HG03521 (cell line): ENCODE data around the gene PSMA1.
"Not testable (repeated sequence)": the region's sequence is repeated elsewhere in the genome, so short reads cannot be mapped to it uniquely, and the experiment has no call there.

Experiments used
- ATAC-seq: cut with Tn5 transposase; IDR thresholded peaks from one replicate; pipeline ENCODE4 v1.9.1; 2021; ENCODE audit warnings: mild to moderate bottlenecking, moderate library complexity; ENCODE audit not compliant: unreplicated experiment

Gene PSMA1

GRCh38 chr11:14519917-14520746 lies at the start of gene PSMA1:
TSS of gene PSMA1 (minus strand) at chr11:14520386. CDS start at chr11:14520299, 87 bp downstream.
- ATAC-seq = peak; percentile 91

GRCh38 chr11:14569516-14569915 lies 49.3 kb upstream of the PSMA1 start:
- ATAC-seq = not testable (repeated sequence)

GRCh38 chr11:14567064-14567651 lies 47.0 kb upstream of the PSMA1 start:
- ATAC-seq = no peak

GRCh38 chr11:14566331-14567063 lies 46.3 kb upstream of the PSMA1 start:
- no peak for ATAC-seq

- ATAC-seq = no peak
These were observed 45.7 kb upstream of the PSMA1 start for GRCh38 chr11:14565845-14566244.

GRCh38 chr11:14555818-14556217 lies 35.6 kb upstream of the PSMA1 start:
- no peak for ATAC-seq

- ATAC-seq = no peak
These were observed 34.8 kb upstream of the PSMA1 start for GRCh38 chr11:14554959-14555358.

- no peak for ATAC-seq
These were observed 31.9 kb upstream of the PSMA1 start for GRCh38 chr11:14552089-14552488.

GRCh38 chr11:14551380-14551779 lies 31.2 kb upstream of the PSMA1 start:
- ATAC-seq = no peak

GRCh38 chr11:14549891-14550290 lies 29.7 kb upstream of the PSMA1 start:
- no peak for ATAC-seq

GRCh38 chr11:14547440-14547839 lies 27.3 kb upstream of the PSMA1 start:
- ATAC-seq = no peak

GRCh38 chr11:14546672-14547071 lies 26.5 kb upstream of the PSMA1 start:
- no peak for ATAC-seq

GRCh38 chr11:14544611-14545010 lies 24.4 kb upstream of the PSMA1 start:
- peak; percentile 78 for ATAC-seq

GRCh38 chr11:14543260-14543659 lies 23.1 kb upstream of the PSMA1 start:
- ATAC-seq = no peak

- ATAC-seq = no peak
These were observed 22.1 kb upstream of the PSMA1 start for GRCh38 chr11:14542324-14542723.

- no peak for ATAC-seq
These were observed 21.2 kb upstream of the PSMA1 start for GRCh38 chr11:14541192-14541947.

- ATAC-seq = no peak
These were observed 19.8 kb upstream of the PSMA1 start for GRCh38 chr11:14539982-14540421.

- ATAC-seq = no peak
These were observed 18.9 kb upstream of the PSMA1 start for GRCh38 chr11:14538926-14539554.

- ATAC-seq = no peak
These were observed 18.2 kb upstream of the PSMA1 start for GRCh38 chr11:14538271-14538925.

GRCh38 chr11:14537134-14537599 lies 17.0 kb upstream of the PSMA1 start:
- ATAC-seq = peak; percentile 53
